Breast epithelium (tissue), 3 donors: ENCODE data around the gene SLC44A2.

Experiments used
- POLR2AphosphoS5 ChIP-seq, 3 donors: sonication (generic); formaldehyde crosslinking; IDR thresholded peaks; one replicate each; pipeline ENCODE4 v1.6.1; 2017; ENCODE audit warnings: antibody characterized with exemption in 3 of 3
- TF ChIP-seq, protein P1 (sequence below), 3 donors: fragments of 450-650 bp; IDR thresholded peaks; one replicate each; pipeline ENCODE4 v1.5.1; 2016 to 2017; ENCODE audit warnings: antibody characterized with exemption in 3 of 3, mild to moderate bottlenecking in 3 of 3, moderate library complexity in 3 of 3

DNA sequence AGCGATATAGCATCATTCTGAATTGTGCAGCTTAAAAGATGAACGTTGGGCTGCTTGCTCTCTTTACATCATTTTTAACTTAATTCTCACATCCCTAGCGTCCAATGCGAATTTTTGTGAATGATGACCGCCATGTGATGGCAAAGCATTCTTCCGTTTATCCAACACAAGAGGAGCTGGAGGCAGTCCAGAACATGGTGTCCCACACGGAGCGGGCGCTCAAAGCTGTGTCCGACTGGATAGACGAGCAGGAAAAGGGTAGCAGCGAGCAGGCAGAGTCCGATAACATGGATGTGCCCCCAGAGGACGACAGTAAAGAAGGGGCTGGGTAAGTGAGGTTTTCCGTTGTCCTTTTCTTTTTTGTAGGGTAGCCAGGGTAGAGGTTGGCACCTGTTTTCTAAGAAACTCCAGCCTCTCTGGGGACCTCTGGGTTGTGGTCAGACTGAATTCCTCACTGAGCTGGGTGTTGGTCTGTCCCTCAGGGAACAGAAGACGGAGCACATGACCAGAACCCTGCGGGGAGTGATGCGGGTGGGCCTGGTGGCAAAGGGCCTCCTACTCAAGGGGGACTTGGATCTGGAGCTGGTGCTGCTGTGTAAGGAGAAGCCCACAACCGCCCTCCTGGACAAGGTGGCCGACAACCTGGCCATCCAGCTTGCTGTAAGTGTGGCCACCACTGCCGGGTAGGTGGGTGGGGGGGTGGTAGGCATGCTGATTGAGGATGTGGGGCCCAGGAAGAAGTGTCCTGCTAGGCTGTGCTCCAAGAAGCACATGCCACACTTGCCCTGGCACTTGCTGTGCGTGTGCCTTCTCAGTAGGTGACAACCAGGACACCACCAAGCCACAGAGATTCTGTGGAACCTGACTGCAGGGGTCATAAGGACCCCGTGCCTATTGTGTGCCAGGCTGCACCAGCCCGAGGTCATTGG lies 45.8 kb downstream of the SLC44A2 start:
- TF ChIP-seq, protein P1, sequence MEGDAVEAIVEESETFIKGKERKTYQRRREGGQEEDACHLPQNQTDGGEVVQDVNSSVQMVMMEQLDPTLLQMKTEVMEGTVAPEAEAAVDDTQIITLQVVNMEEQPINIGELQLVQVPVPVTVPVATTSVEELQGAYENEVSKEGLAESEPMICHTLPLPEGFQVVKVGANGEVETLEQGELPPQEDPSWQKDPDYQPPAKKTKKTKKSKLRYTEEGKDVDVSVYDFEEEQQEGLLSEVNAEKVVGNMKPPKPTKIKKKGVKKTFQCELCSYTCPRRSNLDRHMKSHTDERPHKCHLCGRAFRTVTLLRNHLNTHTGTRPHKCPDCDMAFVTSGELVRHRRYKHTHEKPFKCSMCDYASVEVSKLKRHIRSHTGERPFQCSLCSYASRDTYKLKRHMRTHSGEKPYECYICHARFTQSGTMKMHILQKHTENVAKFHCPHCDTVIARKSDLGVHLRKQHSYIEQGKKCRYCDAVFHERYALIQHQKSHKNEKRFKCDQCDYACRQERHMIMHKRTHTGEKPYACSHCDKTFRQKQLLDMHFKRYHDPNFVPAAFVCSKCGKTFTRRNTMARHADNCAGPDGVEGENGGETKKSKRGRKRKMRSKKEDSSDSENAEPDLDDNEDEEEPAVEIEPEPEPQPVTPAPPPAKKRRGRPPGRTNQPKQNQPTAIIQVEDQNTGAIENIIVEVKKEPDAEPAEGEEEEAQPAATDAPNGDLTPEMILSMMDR (IDR thresholded peaks at IDR 0.05) = no peak
- TF ChIP-seq POLR2AphosphoS5 (IDR thresholded peaks at IDR 0.05) = no peak
